PFSK-1 (cell line): ENCODE data around the gene EGFL7.

ENCODE experiments used
- FOXP2 ChIP-seq: optimal IDR thresholded peaks from 2 replicates; pipeline ENCODE3; 2011; ENCODE audit warnings: borderline replicate concordance, control low read depth, inconsistent platforms; ENCODE audit not compliant: insufficient read depth; ENCODE audit errors: extremely low read length, extremely low read depth
- POLR2AphosphoS5 ChIP-seq: IDR thresholded peaks from 2 replicates; pipeline ENCODE4 v1.6.1; 2012; ENCODE audit warnings: low read depth, mild to moderate bottlenecking, control low read depth, low read length, moderate library complexity
- SIN3A ChIP-seq: IDR thresholded peaks from 2 replicates; pipeline ENCODE4 v1.6.1; 2012; ENCODE audit warnings: mild to moderate bottlenecking, low read length, moderate library complexity, borderline replicate concordance; ENCODE audit not compliant: insufficient read depth
- TAF1 ChIP-seq: IDR thresholded peaks from 2 replicates; pipeline ENCODE4 v1.6.1; 2012; ENCODE audit warnings: low read length, control low read depth, borderline replicate concordance; ENCODE audit not compliant: insufficient read depth
- TF ChIP-seq, protein P1 (sequence below), 2 experiments: IDR thresholded peaks; 2 replicates each; pipeline versions ENCODE4 v1.6.1 to v1.8.0; 2011 to 2012; ENCODE audit warnings: low read depth in 2 of 2, low read length in 2 of 2, control low read depth in 1 of 2, inconsistent platforms in 1 of 2, mild to moderate bottlenecking in 1 of 2, moderate library complexity in 1 of 2; ENCODE audit not compliant: insufficient read depth in 1 of 2

EGFL7 gene

DNA sequence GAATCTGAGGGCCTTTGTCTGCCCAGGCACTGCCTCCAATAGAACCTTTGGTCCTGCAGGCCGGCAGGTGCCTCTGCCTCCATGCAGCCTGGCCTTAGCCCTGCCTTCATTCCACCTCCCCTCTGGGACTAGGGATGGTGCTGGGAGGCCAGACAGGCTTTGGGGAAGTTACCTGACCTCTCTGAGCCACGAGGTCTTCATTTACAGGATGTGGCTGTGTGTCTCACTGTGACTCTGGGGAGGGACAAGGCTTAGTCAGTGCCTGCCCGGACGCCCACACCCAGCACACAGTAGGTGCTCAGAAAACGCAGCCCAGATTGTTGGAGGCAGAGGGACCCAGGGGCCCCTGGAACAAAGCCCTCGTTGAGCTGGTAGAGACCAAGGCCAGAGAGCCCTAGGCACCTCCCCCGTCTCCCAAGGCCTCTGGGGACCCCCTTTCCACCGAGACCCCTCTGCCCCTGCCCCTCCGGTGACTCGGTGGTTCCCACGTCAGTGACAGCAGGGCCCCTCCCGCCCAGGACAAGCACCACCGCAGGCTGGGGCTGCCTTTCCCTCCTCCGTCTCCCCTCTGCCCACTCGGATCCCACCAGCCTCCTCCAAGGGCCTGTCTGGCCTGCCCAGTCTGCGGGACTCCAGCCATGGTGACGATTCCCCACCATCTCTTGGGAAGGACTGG, 46.9 kb upstream of the EGFL7 start:
- TF ChIP-seq SIN3A (no peak), TAF1 (no peak), POLR2AphosphoS5 (no peak), FOXP2 (no peak)
- TF ChIP-seq, protein P1, sequence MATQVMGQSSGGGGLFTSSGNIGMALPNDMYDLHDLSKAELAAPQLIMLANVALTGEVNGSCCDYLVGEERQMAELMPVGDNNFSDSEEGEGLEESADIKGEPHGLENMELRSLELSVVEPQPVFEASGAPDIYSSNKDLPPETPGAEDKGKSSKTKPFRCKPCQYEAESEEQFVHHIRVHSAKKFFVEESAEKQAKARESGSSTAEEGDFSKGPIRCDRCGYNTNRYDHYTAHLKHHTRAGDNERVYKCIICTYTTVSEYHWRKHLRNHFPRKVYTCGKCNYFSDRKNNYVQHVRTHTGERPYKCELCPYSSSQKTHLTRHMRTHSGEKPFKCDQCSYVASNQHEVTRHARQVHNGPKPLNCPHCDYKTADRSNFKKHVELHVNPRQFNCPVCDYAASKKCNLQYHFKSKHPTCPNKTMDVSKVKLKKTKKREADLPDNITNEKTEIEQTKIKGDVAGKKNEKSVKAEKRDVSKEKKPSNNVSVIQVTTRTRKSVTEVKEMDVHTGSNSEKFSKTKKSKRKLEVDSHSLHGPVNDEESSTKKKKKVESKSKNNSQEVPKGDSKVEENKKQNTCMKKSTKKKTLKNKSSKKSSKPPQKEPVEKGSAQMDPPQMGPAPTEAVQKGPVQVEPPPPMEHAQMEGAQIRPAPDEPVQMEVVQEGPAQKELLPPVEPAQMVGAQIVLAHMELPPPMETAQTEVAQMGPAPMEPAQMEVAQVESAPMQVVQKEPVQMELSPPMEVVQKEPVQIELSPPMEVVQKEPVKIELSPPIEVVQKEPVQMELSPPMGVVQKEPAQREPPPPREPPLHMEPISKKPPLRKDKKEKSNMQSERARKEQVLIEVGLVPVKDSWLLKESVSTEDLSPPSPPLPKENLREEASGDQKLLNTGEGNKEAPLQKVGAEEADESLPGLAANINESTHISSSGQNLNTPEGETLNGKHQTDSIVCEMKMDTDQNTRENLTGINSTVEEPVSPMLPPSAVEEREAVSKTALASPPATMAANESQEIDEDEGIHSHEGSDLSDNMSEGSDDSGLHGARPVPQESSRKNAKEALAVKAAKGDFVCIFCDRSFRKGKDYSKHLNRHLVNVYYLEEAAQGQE (IDR thresholded peaks at IDR 0.05; ENCODE audit: insufficient read depth in 1 of 2, low read depth in 2 of 2, low read length in 2 of 2): no peak

DNA sequence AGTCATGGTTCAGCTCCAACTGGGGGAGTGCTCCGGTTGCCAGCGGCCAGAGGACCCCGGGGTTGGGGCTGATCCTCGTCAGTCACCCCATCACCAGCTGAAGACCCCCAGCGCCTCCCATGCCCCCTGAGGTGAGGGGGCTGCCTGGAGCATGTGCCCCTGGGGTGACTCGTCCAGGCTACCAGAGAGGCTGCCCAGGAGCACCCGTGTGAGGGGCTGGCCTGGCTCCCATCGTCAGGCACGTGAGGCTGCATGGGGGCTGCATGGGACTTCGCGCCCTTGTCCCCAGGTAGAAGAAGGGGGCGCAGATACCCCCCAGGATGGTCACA, 46.4 kb upstream of the EGFL7 start:
- TF ChIP-seq POLR2AphosphoS5: no peak
- no peak for TF ChIP-seq TAF1
- no peak for TF ChIP-seq SIN3A
- no peak for TF ChIP-seq FOXP2
- TF ChIP-seq, protein P1 (IDR thresholded peaks at IDR 0.05; ENCODE audit: insufficient read depth in 1 of 2, low read depth in 2 of 2, low read length in 2 of 2): no peak

DNA sequence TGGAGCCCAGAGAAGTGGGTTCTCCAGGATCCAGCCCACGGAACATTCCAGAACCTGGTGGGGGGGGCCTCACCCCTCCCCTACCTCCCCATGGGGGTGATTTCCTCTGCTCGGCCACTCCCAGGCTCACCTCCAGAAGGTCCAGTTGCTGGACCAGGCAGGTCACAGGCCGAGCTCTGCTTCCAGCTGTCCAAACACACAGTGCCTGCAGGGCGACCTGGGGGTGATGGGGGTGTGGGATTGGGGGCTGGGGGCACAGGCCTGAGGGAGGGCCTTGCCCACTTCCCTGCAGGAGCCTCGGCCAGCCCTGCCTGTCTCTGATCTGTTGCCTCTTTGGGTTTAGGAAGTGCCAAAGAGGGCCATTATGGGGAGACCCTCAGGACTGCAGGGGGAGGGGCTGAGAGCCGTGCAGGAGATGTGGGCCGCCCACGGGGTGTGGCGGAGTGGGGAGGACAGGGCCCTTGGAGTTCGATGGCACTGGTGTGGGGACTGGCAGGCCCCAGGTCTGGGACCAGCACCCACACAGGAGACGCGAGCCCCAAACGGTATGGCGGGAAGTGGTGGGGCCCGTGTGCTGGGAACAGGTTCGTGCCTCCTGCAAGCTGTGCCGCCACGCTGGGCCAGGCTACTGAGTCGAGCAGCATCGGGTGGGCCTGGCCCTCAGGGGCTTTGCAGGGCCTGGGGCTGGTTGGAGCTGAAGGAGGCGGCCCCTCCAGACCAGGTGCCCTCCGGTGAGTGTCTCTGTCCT, 45.6 kb upstream of the EGFL7 start:
- TF ChIP-seq POLR2AphosphoS5: no peak
- TF ChIP-seq, protein P1 (IDR thresholded peaks at IDR 0.05; ENCODE audit: insufficient read depth in 1 of 2, low read depth in 2 of 2, low read length in 2 of 2): no peak
- TF ChIP-seq FOXP2: no peak
- TF ChIP-seq SIN3A: no peak
- TF ChIP-seq TAF1: no peak

DNA sequence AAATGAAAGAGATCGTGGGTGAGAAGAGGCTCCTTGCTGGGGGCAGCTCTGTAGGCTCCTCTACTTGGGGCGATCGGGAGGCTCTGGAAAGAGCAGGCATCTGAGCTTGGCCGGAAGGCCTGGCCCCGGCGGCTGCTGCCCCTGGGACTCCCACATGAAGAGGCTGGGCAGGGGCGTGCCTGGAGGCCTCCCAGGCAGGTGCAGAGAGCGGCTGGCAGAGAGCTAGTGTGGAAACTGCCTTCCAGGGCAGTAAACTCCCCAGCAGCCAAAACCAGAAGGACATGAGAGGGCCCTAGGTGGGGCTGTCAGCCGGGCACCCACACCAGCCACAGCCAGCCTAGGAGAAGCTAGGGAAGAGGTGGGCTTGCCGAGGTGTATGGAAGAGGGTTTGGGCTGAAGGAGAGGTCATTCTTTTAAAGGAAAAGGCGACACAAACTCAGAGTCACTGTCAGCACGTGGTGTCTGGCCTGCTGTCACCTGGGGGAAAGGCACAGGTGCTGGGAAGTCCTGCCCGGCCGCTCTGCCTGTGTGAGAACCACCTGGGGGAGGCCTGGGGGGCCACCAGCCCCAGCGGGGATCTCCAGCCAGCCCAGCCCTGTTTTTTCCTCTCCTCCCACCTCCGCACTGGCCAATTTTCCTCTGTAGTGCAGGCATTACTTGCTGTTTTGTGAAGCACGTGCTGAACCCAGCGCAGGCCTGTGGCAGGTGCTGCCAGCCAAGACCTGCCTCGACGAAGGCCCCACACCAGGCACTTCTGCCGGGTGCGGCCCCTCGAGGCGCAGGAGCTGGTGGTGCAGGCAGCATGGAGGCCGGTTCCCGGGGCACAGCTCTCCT, 44.8 kb upstream of the EGFL7 start:
- no peak for TF ChIP-seq SIN3A
- TF ChIP-seq POLR2AphosphoS5: no peak
- TF ChIP-seq FOXP2: no peak
- TF ChIP-seq TAF1: no peak
- TF ChIP-seq, protein P1 (IDR thresholded peaks at IDR 0.05; ENCODE audit: insufficient read depth in 1 of 2, low read depth in 2 of 2, low read length in 2 of 2): no peak
